NCI-H748 (cell line): ENCODE measurements around the gene ENTPD1.
"Not testable (repeated sequence)": the region's sequence is repeated elsewhere in the genome, so short reads cannot be mapped to it uniquely, and the experiment has no call there.

ENCODE experiments used
- DNase-seq: peaks from one replicate; lab custom pipeline; 2025; ENCODE audit not compliant: unreplicated experiment; lab: John Stamatoyannopoulos, UW

The ENTPD1 gene

GRCh38 chr10:95909561-95909960 lies 153.6 kb downstream of the ENTPD1 start:
- no peak for DNase-seq

- not testable (repeated sequence) for DNase-seq
These were observed 160.1 kb downstream of the ENTPD1 start for GRCh38 chr10:95916039-95916438.
